HG02610 (cell line): ENCODE results near the gene CXCR6.

Experiments
- ATAC-seq: cut with Tn5 transposase; IDR thresholded peaks from one replicate; pipeline ENCODE4 v1.9.1; 2021; ENCODE audit warnings: mild to moderate bottlenecking, moderate library complexity; ENCODE audit not compliant: unreplicated experiment

The CXCR6 gene

DNA sequence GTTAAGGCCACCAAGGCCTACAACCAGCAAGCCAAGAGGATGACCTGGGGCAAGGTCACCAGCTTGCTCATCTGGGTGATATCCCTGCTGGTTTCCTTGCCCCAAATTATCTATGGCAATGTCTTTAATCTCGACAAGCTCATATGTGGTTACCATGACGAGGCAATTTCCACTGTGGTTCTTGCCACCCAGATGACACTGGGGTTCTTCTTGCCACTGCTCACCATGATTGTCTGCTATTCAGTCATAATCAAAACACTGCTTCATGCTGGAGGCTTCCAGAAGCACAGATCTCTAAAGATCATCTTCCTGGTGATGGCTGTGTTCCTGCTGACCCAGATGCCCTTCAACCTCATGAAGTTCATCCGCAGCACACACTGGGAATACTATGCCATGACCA lies 3.6 kb downstream of the CXCR6 start:
- ATAC-seq, result no peak

DNA sequence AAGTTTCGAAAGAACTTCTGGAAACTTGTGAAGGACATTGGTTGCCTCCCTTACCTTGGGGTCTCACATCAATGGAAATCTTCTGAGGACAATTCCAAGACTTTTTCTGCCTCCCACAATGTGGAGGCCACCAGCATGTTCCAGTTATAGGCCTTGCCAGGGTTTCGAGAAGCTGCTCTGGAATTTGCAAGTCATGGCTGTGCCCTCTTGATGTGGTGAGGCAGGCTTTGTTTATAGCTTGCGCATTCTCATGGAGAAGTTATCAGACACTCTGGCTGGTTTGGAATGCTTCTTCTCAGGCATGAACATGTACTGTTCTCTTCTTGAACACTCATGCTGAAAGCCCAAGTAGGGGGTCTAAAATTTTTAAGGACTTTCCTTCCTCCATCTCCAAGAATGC lies 4.1 kb downstream of the CXCR6 start:
- no peak for ATAC-seq

DNA sequence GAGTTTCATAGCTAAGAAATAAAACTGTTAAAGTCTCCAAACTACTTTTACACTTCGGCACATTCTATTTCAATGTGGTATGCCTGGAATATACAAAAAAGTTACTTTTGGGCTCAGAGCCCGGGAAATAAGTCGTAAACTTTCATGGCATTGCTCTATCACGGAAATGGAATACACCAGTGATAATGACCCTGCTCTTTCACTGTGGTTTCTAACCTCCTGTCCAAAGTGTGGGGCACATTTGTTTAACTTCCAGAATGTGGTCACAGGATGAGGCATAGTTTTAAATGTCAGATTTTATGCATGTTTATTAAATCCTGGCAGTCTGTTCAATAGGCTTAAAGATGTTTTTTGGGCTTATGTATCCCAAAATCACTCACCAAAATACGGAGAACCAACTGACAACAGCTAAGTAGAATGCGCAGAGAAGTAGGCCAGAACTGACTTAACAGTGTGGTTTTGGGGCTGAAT lies 5.1 kb downstream of the CXCR6 start:
- ATAC-seq, result no peak

DNA sequence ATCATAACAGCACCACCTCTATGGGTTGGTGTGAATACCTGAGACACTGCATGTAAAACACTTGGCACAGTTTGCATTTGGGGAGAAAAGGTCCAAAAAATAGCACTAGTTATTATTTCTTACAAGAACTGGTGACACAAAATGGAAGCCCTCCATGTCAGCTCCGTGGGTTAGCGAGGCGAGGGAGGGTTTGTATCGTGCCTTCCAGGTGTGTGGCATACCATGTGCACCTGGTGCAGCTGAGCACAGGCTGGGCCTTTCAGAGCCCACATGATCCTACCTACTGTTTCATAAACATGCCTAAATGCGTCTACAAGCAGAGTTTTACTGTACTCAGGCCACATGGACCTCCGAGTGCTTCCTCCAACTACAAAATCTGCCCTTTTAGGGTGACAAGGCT lies 5.6 kb downstream of the CXCR6 start:
- no peak for ATAC-seq

DNA sequence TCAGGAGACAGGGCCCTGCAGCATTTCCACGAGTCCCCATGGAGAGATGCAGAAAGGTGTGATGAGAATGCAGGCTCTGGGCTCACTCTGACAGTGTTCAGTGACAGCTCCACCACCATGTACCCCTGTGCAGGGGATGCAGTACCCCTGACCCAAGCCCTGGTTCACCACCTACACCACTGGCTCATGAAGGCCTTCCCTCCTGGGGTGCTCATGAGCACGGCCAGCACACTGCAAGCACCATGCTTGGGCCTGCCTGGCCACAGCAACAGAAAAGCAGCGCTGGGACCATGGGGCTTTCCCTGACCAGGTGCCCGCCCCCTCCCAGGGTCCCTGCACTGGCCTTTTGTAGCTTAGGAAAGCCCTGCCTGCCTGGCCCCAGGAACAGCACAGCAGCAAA lies 6.2 kb downstream of the CXCR6 start:
- ATAC-seq, result no peak

DNA sequence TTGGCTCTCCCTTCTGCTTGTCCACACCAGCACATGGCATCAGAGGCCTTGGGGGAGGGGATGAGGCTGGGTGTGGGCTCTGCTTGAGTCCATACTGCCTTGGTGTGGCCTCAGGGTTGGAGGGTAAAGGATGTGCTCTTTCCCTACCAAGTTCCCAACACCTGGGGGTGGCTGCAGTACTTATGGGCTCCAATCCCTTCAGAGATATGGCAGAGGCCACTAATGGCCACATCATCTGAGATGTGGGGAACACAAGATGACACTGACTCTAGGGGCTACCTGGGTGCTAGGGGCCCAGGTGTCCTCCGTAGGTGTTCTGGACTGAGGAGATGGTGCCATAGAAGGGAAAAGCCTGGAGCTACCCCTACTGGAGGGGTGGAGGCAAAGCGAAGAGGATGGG lies 6.9 kb downstream of the CXCR6 start:
- no peak for ATAC-seq

DNA sequence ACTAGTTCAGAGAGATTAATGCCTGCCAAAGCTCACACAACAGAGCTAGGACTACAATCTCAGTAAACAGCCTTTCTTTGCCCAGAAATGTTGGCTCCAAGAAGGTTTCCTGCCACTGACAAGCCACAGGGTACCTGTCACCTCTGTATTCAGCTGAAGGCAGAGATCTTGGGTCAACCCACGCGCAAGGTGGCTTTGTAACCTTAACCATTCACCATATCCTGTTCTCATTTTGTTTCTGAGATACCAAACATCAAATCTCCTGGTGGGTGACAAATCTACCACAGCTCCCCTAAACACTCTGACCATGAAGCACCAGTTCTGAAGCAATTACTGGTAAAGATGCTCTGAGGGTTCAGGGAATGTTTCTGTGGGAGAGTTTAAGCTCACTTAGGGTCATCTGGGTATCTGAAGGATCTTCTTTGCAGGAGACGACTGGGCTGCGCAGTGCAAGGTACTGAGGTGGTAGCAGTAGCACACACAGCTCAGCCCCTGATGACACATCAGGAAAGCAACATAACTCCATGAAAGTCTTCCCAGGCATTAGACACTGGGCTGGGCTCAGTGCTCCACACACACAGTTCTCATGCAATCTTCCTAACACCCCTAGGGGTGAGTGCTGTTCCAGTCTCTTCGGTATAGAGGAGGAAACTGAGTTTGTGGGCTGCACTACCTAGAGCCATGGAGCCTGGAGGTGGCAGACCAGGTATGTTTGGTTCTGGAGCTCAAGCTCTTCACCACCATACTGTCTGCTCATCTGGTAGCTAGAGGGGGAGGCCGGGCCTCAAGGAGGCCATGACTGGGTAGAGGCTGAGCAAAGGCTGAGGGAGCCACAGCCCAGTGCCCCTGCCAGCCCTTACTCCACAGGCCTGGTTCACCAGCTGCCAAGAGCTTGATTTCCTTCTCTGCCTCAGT lies 7.7 kb downstream of the CXCR6 start:
- no peak for ATAC-seq

DNA sequence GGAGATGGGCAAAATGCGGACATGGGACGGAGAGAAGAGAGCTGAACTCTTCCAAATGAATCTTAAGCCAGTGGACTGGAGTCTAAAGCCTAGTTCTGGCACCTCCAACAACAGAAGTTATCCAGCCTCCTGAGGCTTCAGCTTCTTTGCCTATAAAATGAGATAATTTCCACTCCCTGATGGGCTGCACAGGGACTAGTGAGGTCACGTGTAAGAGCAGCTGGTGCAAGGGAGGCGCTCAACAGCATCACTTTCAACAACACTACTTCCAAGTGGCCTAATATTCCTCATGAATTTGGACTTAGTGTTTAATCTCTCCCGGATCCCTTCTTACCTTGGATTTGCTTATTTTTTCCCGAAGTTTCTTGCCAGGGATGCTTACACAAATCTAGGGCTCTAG lies 8.7 kb downstream of the CXCR6 start:
- ATAC-seq, result no peak

DNA sequence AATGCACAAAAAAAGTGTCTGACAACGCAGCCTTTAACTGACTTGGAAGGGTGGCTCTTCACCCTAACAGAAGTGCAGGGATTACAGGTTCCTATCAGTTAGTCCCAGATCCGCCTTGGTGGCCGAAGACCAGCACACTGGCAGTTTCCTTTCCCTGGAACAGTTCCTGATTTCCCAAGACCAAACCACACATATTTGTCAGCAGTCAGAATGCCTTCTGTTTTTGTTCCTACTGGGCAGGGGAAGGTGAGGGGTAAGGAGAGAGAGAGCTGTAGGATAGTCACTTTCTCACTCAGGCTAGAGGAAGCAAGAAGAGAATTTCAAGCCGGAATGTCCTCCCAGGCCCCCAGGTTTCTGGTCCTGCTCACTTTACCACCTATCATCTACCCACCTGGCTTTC lies 9.2 kb downstream of the CXCR6 start:
- no peak for ATAC-seq

DNA sequence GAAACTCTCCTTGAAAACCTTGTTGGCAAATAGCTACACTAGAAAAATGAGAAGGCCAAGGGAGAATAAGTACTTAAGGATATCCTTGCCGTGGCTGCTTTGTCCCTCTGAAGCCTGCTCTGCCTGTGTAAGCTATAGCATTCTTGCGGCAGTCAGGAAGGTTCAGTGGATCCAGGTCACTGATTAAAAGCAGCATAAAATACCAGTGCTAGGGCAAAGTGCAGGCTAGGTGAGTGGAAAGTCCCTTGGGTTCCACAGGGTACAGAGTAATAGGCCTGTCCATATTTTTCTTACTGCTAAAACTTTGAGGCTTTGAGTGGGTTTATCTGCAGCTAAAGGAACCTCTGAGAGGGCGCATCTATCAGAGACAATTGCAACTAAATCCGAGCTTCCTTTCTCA lies 10.3 kb downstream of the CXCR6 start:
- no peak for ATAC-seq

DNA sequence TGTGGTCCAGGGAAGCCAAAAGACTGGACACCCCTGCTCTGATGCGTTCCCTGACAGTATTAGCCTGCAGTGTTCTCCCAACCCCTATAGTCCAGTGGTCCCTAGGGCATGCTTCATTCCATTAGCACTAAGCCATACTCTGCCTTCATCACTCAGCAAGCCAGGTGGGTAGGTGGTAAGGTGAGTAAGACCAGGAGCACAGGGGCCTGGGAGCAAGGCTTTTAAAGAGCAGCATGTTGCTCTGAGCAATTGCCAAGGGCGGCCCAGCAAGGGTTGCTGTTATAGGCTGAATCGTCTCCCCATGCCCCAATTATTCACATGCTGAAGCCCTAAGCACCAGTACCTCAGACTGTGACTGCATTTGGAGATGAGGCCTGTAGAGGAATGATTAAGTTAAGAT lies 11.0 kb downstream of the CXCR6 start:
- no peak for ATAC-seq

DNA sequence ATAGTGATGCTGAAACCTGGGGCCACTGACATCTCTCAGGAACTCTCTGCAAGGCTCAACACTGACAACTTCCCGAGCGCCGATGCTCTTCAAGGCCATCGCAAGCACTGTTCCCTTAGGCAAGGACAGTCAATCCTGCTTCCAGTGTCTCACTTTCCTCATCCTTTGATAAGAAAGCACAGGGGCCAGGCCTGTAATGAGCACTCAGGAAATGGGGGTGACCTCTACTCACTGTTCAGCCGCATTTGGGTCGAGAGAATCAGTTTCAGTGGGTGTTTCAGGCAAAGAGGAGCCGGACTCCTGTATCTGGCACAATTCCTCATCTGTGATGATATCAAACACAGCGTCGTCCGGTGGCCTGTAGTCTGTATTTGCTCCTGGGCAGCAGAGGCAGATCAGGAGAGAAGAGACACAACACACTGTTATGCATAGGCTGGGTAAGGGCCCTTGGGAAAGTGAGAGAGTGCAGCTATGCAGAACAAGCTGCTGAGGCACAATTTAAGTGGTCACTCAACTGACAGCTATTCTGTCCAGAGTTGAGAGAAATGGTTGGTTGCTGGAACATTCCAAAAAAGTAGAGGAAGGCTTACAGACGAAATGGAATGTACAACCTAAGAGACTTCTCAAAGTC lies 11.9 kb downstream of the CXCR6 start:
- ATAC-seq, result no peak

DNA sequence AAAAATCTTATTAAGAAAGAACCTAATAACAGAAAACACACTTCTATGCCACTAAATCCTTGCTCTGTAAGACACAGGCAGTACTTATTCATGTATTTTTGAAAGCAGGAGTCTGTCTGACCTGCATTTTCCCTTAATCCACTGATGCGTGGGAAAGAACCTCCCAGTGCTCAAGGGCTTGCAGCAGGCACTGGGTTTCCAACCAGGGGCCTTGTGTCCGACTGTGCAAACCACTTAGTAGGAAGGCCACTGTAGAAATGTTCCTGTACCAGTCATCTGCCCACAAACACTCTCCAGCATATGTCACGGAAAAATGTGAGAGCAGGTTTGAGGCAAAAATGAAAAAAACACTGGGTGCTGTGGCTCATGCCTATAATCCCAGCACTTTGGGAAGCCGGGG lies 12.4 kb downstream of the CXCR6 start:
- ATAC-seq, result no peak

DNA sequence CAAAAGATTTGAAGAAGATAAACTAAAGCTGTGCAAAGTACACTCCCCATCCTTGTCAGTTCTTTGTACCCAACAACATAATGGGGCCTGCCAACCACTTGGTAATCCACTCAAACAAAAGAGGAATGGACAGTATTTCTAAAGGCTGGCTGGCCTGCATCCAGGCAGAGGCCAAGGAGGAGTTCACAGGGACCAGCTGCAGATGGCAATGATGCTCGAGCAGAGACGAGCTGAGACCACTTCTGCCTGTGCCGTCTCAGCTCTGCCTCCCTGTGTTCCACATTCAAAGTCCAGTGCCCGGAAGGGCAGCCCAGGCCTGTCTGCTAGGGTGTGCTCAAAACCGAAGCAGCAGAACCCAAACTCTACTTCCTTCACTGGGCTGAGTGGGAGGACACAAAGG lies 14.3 kb downstream of the CXCR6 start:
- ATAC-seq, result no peak

DNA sequence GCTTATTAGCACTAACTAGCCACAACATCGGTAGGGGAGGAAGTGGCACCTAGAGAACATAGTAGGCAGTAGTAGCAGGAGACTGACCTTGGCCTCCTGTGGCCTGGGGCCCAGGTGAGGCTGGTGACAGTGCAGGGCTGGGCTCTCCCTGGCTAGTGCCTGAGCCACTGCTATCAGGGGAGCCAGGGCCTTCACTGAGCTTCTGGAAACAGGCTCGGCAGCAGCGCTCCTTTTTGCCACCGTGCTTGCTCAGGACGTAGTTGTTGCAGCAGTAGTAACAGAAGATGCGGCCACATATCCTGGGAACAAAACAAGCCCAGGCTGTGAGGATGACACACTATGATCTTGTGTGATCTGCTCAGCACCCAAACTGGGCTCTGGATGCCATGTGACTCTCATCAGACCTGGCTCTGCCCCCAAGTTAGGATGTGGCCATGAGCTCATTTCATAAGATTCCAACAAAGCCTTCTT lies 15.1 kb downstream of the CXCR6 start:
- no peak for ATAC-seq

DNA sequence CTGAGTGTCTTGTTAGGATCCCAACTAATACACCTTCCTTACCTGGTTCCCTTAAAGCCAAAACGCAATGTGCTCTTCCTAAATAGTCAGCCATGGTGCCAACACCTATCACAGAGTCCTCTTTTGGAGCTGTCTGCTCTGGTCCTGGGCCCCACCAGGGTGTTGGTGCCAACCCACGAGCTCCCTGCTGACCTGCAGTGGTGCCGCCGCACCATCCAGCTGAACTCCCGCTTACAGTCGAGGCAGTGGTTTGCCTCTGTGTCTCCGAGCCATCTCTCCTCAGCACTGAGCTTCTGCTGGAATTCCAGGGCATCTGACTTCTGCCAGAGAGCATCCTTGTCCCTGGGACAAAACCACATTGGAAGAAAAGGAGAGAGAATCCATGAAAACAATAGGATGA lies 15.9 kb downstream of the CXCR6 start:
- no peak for ATAC-seq

DNA sequence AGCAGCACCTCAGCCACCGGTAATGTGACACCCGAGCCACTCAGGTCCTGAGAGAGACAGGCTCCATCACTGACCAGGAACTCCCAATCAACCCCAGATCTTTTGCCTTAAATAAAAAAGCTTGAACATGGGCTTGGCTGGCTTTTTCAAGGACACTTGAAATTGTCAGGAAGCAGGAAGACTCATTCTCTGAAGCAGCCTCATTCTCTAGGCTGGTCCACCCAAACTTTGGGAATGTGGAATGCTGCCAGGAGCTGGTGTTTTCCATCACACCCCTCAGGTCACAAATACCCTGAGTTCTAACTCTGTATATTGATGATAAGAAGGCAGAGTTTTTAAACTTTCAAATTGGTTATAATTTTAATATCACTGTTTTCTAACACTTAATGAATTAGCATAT lies 17.0 kb downstream of the CXCR6 start:
- ATAC-seq, result no peak

DNA sequence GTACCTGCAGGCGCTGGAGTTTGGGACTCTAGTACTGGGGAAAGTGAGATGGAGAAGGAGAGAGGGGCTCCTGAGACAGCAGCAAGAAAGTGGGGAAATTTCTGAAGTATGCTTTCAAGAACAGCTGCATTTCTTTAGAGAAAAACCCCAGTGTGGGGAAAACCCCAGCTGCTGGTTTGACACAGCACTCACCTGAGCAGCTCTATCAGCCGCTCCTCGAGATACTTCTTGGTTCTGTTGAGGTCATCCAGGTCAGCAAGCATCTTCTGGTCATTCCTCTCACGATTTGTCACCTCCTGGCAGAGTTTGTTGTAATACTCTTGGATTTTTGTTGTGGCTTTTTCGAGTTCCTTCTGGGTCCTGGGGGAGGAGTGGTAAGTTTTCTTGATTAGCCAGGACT lies 18.8 kb downstream of the CXCR6 start:
- peak; percentile 76 for ATAC-seq

DNA sequence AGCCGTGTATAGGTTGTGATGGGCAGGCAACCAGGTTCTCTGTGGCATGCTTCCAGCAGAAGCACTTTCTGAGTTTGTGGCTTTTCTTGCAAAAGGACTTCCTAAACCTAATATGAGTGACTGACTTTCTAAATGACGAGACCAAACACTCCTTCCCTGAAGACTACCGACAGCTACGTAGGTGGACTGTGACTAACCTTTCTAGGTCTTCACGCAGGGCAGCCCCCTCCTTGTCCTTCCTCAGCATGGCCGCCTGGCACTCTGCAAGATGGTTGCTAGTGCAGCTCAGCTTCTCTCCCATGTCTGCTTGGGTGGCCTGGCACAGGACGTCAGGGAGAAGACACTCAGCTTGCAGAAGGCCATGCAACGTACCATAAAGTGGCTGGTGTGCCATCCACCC lies 20.9 kb downstream of the CXCR6 start:
- no peak for ATAC-seq

DNA sequence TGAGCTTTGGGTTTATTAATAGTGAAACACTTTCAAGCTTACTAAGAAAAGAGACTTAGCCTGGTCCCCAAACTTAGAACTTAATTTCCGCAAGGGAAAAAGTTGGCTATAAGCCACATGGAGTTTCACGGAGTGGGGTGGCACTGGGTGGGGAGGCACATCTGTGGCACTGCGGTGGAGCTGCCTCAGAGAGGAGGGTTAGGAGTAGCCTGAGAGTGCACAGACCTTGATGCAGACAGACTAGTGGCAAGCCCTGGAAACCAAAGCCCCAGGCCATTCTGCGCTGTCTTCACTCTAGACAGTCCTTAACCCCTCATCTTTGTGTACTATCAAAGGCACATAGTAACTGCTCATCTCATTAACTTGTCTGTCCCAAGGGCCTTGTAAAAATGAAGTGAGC lies 22.0 kb downstream of the CXCR6 start:
- ATAC-seq, result no peak

DNA sequence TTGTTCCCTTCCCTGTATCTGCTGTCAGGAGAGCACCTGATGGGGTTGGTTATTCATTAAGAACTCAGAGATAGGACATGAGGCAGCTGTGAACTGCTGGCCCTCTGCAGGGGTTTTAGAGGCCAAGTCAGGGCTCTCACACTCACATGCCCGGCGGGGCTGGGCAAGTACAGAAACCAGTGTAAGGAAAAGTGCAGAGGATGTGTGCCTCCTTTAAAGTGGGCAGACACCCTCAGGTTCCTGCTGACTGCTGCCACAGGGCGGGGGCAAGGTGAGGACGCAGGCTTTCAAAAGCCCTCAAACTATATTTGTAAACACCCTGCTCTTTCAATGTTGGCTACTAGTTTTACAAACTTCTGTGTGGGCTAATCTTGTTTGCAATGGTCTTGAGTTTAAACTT lies 22.4 kb downstream of the CXCR6 start:
- ATAC-seq, result no peak

DNA sequence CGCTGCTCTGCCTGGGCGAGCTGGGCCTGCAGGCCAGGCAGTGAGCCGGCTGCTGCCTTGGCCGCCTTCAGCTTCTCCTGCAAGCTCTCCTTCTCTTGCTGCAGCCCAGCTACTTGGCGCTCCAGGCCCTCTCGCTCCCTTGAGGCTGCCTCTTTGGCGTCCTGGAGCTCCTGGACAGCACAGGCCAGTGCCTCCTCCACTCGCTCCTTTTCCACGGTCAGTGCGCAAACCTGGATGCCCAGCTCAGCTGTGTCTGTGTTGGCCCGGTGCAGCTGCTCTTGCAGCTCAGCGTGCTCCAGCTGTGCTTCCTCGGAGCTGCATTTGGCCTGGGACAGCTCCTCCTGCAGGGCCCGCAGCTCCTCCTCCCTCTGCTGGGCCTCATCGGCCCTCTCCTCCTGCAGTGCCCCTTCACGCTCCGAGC lies 23.1 kb downstream of the CXCR6 start:
- ATAC-seq, result no peak
